ENCODE measurements around the gene ADAMTS13.
A peak's percentile ranks its signal among the peaks of the same experiment; 100 is the strongest.
"Not testable (repeated sequence)": the region's sequence is repeated elsewhere in the genome, so short reads cannot be mapped to it uniquely, and the experiment has no call there.

ADAMTS13 gene

DNA sequence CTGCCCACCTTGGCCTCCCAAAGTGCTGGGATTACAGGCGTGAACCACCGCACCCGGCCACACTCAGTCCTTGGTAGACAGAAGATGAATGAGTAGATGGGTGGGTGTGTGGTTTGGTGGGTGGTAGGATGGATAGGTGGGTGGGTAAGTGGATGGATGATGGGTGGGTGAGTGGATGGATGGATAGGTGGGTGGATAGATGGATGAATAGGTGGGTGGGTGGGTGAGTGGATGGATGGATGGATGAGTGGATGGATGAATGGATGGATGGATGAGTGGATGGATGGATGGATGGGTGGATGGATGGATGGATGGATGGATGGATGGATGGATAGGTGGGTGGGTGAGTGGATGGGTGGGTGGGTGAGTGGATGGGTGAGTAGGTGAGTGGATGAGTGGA, 29.9 kb upstream of the ADAMTS13 start:
- not testable (repeated sequence) for DNase-seq (ENCODE audit: low read depth in 3 of 3)

DNA sequence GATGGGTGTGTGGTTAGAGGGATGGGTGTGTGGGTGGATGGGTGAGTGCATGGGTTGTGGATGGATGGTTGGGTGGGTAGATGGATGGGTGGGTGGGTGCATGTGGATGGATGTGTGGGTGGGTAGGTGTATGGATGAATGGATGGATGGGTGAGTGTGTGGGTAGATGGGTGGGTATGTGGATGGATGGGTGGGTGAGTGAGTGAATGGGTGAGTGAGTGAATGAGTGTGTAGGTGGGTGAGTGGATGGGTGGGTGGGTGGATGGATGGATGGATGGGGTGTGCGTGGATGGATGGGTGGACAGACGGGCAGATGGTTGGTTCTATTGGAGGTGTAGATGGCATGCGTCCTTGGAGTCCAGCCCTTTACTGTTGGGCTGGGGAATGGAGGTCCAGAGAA, 28.8 kb upstream of the ADAMTS13 start:
- no peak for DNase-seq (ENCODE audit: low read depth in 3 of 3)

DNA sequence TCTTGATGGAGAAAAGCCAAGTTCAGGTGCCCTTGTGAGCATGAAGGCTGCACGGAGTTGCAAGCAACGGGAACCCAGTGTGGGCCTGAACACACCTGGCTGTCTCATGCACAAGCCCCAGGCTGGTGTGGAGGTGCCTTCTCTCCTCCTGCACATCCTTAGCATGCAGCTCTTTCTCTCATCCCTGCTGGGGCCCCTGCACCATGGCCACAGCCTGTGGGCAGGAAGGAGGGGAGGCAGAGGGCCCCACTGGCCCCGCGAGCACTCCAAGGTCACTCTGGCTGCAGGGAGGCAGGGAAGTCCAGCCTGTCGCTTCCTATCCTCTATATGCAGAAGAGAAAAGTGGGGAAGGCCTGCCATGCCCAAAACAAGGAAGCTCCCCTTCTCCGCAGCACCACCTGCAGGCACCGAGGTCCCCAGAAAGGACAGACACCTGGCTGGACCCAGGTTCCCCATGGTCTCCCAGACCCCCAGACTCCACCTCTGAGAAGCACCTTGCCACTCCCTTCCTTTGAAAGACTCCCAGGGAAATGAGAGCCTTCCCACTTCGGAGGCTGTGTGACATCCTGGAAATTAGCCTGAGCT, 27.4 kb upstream of the ADAMTS13 start:
- no peak for DNase-seq (ENCODE audit: low read depth in 3 of 3)

DNA sequence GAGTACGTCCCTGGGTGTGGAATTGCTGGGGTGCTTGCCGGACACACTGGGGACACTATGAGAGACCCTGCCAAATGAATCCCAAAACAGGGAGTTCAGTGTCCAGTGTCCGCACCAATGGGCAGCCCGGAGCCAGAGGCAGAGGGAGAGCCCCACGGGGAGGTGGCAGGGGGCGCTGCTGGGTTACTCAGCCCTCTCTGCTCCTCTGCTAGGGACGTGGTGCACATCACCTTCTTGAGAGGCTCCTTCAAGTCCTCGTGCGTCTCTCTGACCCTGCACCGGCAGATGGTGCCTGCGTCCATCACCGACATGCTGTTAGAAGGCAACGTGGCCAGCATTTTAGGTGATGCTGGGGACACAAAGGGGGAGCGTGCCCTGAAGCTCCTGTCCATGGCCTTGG, 25.2 kb upstream of the ADAMTS13 start:
- DNase-seq (ENCODE audit: low read depth in 3 of 3): no peak

DNA sequence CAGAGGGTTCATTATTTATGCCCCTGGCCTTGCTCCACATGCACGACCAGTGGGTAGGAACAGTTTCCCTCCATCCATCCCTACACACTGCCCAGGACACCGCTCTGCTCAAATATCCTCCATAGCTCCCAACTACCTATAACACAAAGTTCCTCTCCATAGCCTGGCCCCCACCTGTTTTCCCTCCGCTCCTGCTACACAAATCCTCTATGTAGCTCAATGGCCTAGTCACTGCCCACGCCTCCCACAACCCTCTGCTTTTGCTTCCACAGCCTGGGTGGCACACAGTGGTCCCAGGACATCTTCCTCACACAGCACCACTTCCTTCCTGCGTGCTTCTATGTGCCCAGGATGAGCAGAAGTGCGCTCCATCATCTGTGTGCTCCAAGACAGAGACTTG, 24.8 kb upstream of the ADAMTS13 start:
- no peak for DNase-seq (ENCODE audit: low read depth in 3 of 3)

DNA sequence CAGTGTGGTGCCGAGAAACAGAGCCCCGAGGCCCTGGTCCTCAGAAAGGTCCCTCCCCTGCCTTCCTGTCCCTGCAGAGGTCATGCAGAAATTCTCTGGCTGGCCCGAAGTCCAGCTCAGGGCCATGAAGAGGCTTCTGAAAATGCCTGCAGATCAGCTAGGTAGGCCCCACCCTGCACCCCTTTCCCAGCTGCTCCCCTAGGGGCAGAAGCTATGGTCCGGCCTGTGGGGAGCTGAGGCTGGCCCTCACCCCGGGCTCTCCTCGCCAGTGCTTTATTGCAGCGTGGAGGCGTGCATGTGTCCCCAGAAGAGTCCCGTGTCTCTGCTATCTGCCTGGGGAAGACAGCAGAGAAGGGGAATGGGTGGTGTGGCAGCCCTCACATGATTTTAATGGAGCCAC, 24.3 kb upstream of the ADAMTS13 start:
- DNase-seq (ENCODE audit: low read depth in 3 of 3): no peak

DNA sequence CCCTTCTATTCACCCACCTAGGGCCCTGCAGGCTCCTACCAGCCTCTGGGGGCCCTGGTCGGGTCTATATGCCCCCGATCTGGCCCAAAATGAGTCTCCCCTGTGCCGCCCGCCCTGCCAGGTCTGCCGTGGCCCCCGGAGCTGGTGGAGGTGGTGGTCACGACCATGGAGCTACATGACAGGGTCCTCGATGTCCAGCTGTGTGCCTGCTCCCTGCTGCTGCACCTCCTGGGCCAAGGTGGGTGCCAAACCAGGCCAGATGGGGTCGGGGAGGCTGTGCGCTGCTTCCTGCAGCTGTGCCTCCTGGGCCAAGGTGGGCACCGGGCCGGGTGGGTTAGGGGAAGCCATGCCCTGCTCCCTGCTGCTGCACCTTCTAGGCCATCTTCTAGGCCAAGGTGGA, 21.9 kb upstream of the ADAMTS13 start:
- no peak for DNase-seq (ENCODE audit: low read depth in 3 of 3)

DNA sequence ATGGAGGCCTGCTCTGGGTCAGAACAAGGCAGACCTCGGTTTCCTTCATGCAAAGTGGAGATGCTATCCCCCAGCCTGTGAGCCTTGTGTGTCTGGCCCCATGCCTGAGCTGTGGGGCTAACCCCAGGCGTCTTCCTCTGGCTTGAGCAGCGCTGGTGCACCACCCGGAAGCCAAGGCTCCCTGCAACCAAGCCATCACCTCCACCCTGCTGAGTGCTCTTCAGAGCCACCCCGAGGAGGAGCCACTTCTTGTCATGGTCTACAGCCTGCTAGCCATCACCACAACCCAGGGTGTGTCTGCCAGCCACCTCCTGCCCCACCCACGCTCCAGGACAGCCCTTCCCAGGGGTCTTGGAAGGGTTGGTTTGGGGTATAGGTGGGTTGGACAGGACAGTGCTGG, 20.6 kb upstream of the ADAMTS13 start:
- no peak for DNase-seq (ENCODE audit: low read depth in 3 of 3)

DNA sequence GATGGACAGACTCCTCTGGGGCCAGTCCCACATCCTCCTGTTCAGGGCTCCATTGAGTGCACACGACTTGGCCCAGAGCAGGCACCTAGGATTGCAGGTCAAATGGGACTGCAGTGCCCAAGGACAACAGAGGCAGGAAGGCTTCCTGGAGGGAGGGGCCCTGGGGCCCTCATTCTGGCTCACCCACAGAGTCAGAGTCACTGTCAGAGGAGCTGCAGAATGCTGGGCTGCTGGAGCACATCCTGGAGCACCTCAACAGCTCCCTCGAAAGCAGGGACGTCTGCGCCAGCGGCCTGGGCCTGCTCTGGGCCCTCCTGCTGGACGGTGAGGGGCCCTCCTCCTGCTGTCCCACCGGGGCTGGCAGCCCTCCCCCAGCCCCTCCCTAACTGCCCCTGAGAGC, 19.5 kb upstream of the ADAMTS13 start:
- no peak for DNase-seq (ENCODE audit: low read depth in 3 of 3)

DNA sequence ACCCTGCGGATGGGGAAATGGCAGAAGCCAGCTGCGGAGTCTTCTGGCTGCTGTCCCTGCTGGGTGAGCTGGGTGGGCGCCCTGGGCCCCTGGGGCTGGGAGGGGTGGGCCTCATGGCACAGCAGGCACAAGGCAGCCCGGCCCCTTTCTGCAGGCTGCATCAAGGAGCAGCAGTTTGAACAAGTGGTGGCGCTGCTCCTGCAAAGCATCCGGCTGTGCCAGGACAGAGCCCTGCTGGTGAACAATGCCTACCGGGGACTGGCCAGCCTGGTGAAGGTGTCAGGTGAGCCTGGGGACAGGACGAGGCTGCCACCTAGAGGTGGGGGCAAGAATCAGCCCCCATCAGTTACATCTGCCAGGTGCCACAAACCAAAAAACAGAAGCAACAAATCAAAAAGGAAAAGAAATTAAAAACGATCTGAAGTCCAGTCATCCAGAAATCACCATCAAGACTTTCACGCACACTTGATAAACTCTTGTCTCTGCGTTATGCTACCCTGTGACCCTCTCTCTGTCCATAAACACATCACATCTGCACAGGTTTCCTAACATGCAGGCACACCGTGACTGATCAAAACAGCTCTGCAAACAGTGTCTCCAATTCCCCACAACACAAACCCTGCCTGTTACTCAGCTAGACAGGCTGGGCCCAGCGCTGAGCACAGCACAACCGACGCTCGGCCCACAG, 18.3 kb upstream of the ADAMTS13 start:
- peak; percentile 36 to 45 (median 36) for DNase-seq (ENCODE audit: low read depth in 3 of 3)

DNA sequence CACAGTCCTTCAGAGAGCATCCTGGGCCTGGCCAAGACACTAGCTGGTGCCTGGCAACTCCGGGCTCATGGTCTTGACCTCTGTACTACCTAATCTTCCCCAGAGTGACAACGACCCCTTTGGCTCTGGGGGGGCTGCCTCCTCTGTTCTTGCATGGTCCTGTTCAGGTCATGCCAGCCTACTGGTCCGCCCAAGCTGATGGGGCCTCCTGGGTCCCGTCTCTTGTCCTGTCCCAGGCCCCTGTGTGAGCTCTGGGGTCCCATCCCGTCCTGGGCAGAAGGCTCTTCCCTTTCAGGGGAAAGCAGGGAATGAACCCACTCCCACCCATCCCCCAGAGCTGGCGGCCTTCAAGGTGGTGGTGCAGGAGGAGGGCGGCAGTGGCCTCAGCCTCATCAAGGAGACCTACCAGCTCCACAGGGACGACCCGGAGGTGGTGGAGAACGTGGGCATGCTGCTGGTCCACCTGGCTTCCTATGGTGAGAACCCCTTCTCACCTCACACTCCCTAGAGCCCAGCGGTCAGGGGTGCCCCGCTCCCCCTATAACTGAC, 17.6 kb upstream of the ADAMTS13 start:
- no peak for DNase-seq (ENCODE audit: low read depth in 3 of 3)

DNA sequence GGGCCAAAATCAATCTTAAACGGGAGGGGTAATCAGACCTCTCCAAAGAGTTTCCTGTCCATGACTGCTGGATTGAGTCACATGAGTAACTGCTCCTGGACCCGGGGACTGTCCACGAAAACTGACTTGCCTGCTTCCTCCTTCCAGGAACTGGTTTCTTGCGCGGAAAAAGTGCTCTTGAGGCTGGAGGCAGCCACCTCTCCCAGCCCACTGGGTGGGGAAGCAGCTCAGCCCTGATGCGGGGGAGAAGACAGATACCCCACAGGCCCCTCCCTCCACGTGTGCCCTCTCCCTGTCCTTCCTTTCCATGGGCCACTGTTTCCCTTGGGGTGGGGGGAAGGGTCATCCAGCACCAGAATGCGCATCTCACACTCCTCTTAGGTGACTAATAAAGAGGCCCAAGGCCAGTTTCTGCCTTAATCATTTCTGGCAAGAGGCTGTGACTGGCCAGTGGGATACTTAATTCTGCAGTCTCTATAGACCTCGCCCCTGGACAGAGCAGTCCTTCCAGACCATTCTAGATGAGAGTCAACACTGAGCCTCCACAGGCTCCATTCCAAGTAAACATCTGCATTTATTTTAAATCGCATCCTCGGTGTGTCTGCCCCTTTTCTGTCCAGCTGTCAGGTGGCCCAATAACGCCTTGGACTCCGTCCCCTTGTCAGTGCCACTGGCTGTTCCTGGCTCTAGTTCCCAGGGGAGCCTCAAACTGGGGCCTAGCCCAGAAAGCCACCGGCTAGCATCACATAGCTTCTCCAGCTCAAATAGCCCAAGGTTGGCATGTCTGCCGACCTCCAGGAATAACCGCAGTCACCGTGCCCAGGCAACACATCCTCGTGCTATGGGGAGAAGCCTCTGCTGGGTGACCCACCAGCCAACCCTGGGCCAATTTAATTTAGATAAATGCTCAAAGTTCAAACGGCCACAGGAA, 16.4 kb upstream of the ADAMTS13 start:
- no peak for DNase-seq (ENCODE audit: low read depth in 3 of 3)

DNA sequence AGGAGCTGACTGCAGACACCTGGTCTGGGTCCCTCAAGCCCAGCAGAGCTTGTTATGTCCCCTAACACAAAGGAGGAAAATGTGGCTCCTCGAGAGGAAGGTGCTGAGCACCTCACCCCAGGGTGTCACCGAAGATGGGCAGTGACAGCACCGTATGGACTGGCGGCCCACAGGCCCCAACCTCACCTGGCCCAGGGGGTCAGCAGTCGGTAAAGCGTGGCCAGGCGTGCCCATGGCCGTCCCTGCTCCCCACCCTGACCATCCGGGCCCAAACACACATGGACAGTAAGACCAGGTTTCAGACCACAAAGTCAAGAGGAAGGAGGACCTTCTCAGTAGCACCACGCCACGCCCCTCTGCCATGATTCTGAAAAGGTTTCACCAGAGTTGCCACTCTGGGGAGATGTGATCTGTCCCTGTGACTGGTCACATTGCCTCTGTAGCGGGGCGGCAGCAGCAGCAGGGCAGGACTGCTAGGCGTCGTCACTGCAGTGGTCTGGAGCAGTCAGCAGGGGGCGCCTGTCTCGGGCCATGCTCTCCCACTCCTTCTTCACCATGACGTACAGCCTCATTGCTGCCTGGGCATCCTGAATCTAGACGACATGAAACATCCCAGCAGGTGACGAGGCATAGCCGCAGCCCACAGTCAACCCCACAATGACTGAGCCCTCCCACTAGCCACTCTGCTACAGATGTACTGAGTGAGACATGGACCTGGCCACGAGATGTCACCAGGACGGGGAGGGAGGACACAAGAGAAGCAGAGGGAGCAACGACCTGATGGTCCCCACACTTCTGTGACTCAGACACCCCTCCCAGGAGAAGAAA, 15.5 kb upstream of the ADAMTS13 start:
- peak; percentile 51 to 73 (median 68) for DNase-seq (ENCODE audit: low read depth in 3 of 3)

DNA sequence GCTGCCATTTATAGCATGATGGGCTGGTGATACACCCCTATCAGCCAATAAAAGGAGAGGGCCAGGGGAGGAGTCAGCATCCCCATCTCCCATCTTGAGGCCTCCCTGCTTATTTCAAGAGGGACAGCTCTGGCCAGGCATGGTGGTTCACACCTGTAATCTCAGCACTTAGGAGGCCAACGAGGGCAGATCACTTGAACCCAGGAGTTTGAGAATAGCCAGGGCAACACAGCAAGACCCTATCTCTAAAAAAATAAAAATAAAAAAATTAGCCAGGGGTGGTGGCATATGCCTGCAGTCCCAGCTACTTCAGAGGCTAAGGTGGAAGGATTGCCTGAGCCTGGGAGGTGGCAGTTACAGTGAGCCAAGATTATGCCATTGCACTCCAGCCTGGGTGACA, 14.1 kb upstream of the ADAMTS13 start:
- no peak for DNase-seq (ENCODE audit: low read depth in 3 of 3)

DNA sequence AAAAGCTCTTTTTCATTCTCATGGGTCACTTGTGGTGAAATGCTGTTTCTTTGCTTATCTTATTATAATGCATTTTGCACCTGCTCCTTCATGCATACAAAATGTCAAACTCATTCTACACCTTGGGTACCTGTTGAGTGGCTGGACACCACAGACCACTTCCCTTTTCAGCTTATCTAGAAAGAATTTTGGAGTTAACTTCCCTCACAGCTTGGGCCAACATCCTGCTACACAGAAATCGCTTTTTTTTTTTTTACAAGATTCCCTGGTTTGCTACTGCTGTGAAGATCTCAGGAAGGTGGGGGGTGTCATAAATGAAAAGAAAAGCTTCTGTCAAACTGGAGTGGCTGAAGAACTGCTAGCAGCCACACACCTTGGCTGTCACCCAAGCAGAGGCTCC, 7.0 kb upstream of the ADAMTS13 start:
- no peak for DNase-seq (ENCODE audit: low read depth in 3 of 3)

DNA sequence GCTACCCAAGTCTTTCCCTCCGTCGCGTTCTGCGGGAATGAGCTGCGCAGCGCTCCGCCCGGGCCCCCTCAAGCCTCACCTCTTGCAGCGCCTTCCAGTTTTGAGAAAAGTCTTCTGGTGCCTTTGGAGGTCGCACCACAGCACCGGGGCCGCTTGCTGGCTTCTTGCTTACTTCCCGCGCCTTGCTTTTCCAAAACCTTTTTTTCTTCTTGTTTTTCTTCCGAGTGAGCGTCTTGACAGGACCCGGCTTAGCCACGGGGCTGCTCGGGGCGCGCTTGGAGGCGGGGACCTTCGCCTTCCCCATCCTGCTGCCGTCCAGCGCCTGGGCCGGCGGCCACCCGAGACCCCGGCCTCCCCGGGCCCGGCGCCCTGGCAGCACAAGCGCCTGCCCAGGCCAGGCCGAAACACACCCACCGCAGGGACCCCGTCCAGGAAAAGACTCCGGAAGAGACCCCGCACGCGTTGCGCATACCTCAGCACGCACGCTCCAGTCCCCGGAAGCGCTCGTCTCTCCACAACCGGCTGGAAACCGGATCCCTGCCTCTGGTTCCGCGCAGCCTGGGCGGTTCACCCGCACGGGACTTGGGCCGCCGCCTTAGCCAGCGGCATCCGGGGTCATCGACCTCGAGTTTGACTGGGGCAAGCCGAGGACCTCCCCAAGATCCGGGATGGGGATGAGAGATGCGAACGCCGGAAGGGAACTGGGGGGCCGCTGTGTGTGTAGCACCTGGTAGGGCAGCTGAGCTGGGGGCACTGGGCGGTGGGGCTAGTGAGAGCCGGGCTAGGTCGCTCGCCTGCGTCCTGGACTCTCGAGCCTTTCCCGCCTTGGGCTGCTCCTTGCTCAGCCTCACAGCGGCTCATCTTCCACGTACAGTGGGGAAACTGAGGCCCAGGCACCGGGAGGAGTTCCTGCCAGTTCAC, 4.4 kb upstream of the ADAMTS13 start, which contains the start of gene REXO4:
Gene REXO4, minus strand, starts transcription at position 470 of the 921 bp plus-strand sequence. Its CDS starts 166 bp downstream, at position 304.
- peak; percentile 67 to 76 (median 67) for DNase-seq (ENCODE audit: low read depth in 3 of 3)

DNA sequence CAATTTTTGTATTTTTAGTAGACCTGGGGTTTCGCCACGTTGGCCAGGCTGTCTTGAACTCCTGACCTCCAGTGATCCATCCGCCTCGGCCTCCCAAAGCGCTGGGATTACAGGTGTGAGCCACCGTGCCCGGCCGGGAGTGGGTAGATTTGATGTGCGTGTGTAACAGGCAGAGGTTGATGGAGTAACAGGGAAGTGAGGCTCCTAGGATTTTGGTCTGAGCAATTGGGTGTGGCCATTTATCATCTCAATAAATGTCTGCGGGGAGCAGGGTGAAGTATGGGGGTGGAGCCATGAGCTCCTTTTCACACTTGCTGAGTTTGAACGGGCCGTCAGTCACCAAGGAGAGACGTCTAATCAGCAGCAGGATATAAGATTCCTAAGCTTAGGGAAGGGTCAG, 3.2 kb upstream of the ADAMTS13 start:
- DNase-seq (ENCODE audit: low read depth in 3 of 3): no peak

DNA sequence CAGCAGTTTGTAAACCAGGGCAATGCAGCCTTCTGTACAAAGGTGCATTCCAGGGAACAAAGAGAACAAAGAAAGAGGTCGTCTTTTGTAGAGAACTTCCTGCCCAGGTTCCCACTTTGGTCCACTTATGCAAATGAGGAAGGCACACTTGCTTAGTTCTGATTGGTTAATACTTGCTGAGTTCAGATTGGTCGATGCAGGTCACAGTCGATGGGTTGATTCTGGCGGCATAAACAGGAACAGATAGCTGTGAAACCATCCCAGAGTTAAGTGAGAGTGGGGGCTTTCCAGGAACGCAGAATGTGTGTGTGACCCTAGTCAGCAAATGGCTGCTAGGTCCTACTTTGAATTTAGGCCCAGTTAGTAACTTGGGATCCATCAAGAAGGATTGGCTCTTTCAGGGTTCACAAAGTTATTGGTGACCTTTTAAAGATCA, 1.8 kb upstream of the ADAMTS13 start:
- DNase-seq (ENCODE audit: low read depth in 3 of 3): no peak

DNA sequence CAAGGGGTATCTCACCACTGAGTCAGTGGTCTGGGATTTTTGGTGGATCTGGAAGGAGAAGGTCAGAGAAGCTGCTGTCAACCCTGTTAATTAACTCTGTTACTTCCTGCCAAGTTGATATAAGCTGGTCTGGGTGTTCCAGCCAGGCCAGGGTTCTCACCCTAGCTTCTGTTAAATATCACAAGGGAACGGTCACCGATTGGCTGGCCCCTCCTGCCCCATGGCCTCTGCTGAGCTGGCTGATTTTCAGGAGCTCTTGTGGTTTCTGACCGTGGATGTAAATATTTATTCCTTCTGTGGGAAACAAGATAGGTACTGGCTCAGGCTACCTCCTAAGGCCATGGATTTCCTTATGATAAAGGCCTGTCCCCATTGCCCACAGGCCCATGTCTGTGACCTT, 1.0 kb downstream of the ADAMTS13 start:
- DNase-seq (ENCODE audit: low read depth in 3 of 3): no peak

DNA sequence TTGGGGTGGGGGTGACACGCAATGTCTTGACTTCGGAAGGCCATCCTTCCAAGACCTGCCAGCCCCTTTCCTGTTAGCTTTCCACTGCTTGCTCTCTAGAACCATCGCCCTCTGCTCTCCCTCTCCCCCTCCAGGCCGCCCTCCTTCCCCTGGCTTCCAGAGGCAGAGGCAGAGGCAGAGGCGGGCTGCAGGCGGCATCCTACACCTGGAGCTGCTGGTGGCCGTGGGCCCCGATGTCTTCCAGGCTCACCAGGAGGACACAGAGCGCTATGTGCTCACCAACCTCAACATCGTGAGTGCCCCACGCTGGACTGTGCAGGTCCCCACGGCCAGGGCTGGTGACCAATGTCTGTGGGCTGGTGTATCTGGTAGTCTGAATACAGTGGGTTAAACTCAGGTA, 2.0 kb downstream of the ADAMTS13 start:
- no peak for DNase-seq (ENCODE audit: low read depth in 3 of 3)
